A549 (cell line): ENCODE results near the gene MYLK.

Experiments used
- CEBPB ChIP-seq, 2 experiments: fragments of >200 bp in 1 of 2; sonication (Bioruptor Twin) in 1 of 2; formaldehyde crosslinking in 1 of 2; IDR thresholded peaks; 2 replicates each; pipeline ENCODE4 v1.6.1; 2012 to 2016
- CTCF ChIP-seq: fragments of >200 bp; sonication (Bioruptor Twin); formaldehyde crosslinking; IDR thresholded peaks from 3 replicates; pipeline ENCODE4 v1.5.1; 2016
- POLR2A ChIP-seq: IDR thresholded peaks from 2 replicates; pipeline ENCODE4 v1.6.1; 2012; ENCODE audit warnings: mild to moderate bottlenecking, low read length

DNA sequence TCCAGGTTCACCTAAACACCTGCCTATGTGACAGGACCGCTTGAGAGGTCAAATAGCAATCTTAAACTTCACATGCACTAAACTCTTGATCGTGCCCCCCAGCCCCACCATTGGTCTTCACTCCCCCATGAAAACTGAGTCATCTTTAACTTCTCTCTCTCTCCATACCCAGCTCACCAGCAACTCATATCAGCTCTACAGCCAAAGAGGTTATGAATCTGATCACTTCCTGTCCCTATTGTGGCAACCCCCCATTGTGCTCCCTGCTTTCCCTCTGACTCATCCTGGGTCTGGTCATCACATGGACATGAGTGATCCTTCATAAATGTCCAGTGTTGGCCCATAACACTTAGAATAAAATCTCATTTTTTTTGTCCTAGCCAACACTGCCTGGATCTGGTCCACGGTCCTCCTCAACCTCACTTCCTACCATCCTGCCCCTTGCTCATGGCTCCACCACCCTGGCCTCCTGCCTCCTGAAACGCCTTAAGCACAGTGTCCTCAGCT, 195.8 kb downstream of the MYLK start:
- TF ChIP-seq POLR2A = no peak
- TF ChIP-seq CTCF = no peak
- TF ChIP-seq CEBPB (IDR thresholded peaks at IDR 0.05) = no peak
